HCT116 (cell line): ENCODE measurements around the gene EHBP1. TPM values are rescaled to one million over a fixed set of nuclear protein-coding genes. Genes with fewer than 3 reads are reported as not detected.

Source experiments
- ATAC-seq: fragments of 200-7000 bp; cut with Tn5 transposase; 2 replicates; pipeline ENCODE4 v1.9.1; 2020; ENCODE audit warnings: mild to moderate bottlenecking, moderate library complexity
- BruUV-seq: library from RNA; stranded (reverse); fragments of 400-500 nt; replicated peaks from 2 replicates; lab custom pipeline; 2021; lab: Mats Ljungman, UMichigan
- CTCF ChIA-PET: fragments of 300-600 bp; sonication (Branson Sonifier 250); formaldehyde crosslinking; loops from one replicate; lab custom pipeline; 2021; ENCODE audit warnings: antibody characterized with exemption; lab: Charles Lee
- POLR2A ChIA-PET: fragments of 300-600, 350-600 bp; sonication (Branson Sonifier 250); formaldehyde crosslinking; loops from one replicate; lab custom pipeline; 2021; ENCODE audit warnings: antibody characterized with exemption; lab: Charles Lee
- RAD21 ChIA-PET, 2 experiments: fragments of 300-600 bp; sonication (Branson Sonifier 250); formaldehyde crosslinking; loops; one replicate each; lab custom pipeline; 2023; ENCODE audit warnings: low total read pairs in 2 of 2; ENCODE audit not compliant: uncharacterized antibody in 2 of 2, unreplicated experiment in 2 of 2, low non-redundant PET in 1 of 2; lab: Charles Lee
- DNase-seq: peaks from one replicate; pipeline ENCODE4 v3.0.0-alpha.2; 2010; ENCODE audit warnings: low read depth, low spot score
- H2AFZ ChIP-seq: fragments of 200-600 bp; shearing (Covaris generic), sonication (generic); 2 replicates; pipeline ENCODE4 v1.6.1; 2017; ENCODE audit warnings: low read depth, mixed run types, mixed read lengths, antibody characterized with exemption, low read length; ENCODE audit not compliant: poor library complexity, severe bottlenecking
- H3K27ac ChIP-seq: 2 replicates; pipeline ENCODE4 v1.5.1; 2012; ENCODE audit warnings: low read depth, low read length
- H3K27me3 ChIP-seq: fragments of 200-600 bp; sonication (generic); 2 replicates; pipeline ENCODE4 v1.6.1; 2016; ENCODE audit warnings: mixed run types, low read length, mixed read lengths; ENCODE audit not compliant: insufficient read depth
- H3K36me3 ChIP-seq, 2 experiments: fragments of 200-500 bp in 1 of 2; fragments of 200-600 bp in 1 of 2; sonication (Bioruptor generic) in 1 of 2; sonication (generic) in 1 of 2; 2 replicates each; pipeline versions ENCODE4 v1.5.1 to v1.6.1; 2014 to 2016; ENCODE audit warnings: low read length in 2 of 2, inconsistent platforms in 1 of 2, mixed read lengths in 1 of 2, mixed run types in 1 of 2; ENCODE audit not compliant: insufficient read depth in 2 of 2, control insufficient read depth in 1 of 2
- H3K4me1 ChIP-seq, 2 experiments: fragments of 200-600 bp in 1 of 2; sonication (generic) in 1 of 2; 2 replicates each; pipeline versions ENCODE4 v1.5.1 to v1.6.1; 2012 to 2017; ENCODE audit warnings: low read length in 2 of 2, inconsistent platforms in 1 of 2, mild to moderate bottlenecking in 1 of 2, mixed read lengths in 1 of 2, mixed run types in 1 of 2, moderate library complexity in 1 of 2; ENCODE audit not compliant: insufficient read depth in 2 of 2, control insufficient read depth in 1 of 2
- H3K4me2 ChIP-seq: fragments of 200-600 bp; sonication (generic); 2 replicates; pipeline ENCODE4 v1.6.1; 2017; ENCODE audit warnings: mixed run types, low read length, mixed read lengths
- H3K4me3 ChIP-seq, 2 experiments: fragments of 200-600 bp in 1 of 2; sonication (generic) in 1 of 2; replicated peaks in 1 of 2; 2 replicates each; pipeline ENCODE4 v1.5.1; 2011 to 2016; ENCODE audit warnings: low read length in 2 of 2, control low read depth in 1 of 2, low read depth in 1 of 2, mild to moderate bottlenecking in 1 of 2, mixed read lengths in 1 of 2, mixed run types in 1 of 2
- H3K79me2 ChIP-seq: fragments of 200-600 bp; sonication (generic); 2 replicates; pipeline ENCODE4 v1.6.1; 2017; ENCODE audit warnings: mild to moderate bottlenecking, mixed run types, low read length, moderate library complexity, mixed read lengths; ENCODE audit not compliant: insufficient read depth
- H3K9ac ChIP-seq: fragments of 200-600 bp; sonication (generic); 2 replicates; pipeline ENCODE4 v1.6.1; 2016; ENCODE audit warnings: low read length, mixed read lengths
- H3K9me2 ChIP-seq: fragments of 200-600 bp; sonication (generic), shearing (Covaris generic); 2 replicates; pipeline ENCODE4 v1.6.1; 2017; ENCODE audit warnings: mixed run types, mild to moderate bottlenecking, moderate library complexity; ENCODE audit not compliant: insufficient read depth
- H3K9me3 ChIP-seq, 2 experiments: fragments of 200-500 bp in 1 of 2; fragments of 200-600 bp in 1 of 2; sonication (Bioruptor generic) in 1 of 2; sonication (generic) in 1 of 2; 2 replicates each; pipeline ENCODE4 v1.6.1; 2014 to 2017; ENCODE audit warnings: low read length in 2 of 2, mixed read lengths in 2 of 2, inconsistent platforms in 1 of 2, low read depth in 1 of 2, mild to moderate bottlenecking in 1 of 2, mixed run types in 1 of 2, moderate library complexity in 1 of 2; ENCODE audit not compliant: control insufficient read depth in 1 of 2, insufficient read depth in 1 of 2
- H4K20me1 ChIP-seq: fragments of 200-600 bp; sonication (generic), shearing (Covaris generic); 2 replicates; pipeline ENCODE4 v1.6.1; 2017; ENCODE audit warnings: mixed run types, mild to moderate bottlenecking, moderate library complexity; ENCODE audit not compliant: insufficient read depth
- CEBPB ChIP-seq: IDR thresholded peaks from 2 replicates; pipeline ENCODE4 v1.6.1; 2012; ENCODE audit warnings: low read depth
- FOSL1 ChIP-seq: IDR thresholded peaks from 2 replicates; pipeline ENCODE4 v1.6.1; 2012; ENCODE audit warnings: low read depth
- JUND ChIP-seq: IDR thresholded peaks from 2 replicates; pipeline ENCODE4 v1.6.1; 2012
- POLR2A ChIP-seq: IDR thresholded peaks from 2 replicates; pipeline ENCODE4 v1.7.0; 2011; ENCODE audit warnings: borderline replicate concordance; ENCODE audit not compliant: insufficient read depth, insufficient read length; ENCODE audit errors: extremely low read depth
- POLR2AphosphoS5 ChIP-seq: IDR thresholded peaks from 2 replicates; pipeline ENCODE4 v1.6.1; 2011; ENCODE audit warnings: mild to moderate bottlenecking, low read depth, low read length, moderate library complexity
- RAD21 ChIP-seq: IDR thresholded peaks from 2 replicates; pipeline ENCODE4 v1.6.1; 2012; ENCODE audit warnings: low read depth, mild to moderate bottlenecking
- SP1 ChIP-seq: IDR thresholded peaks from 2 replicates; pipeline ENCODE4 v1.6.1; 2012; ENCODE audit warnings: low read depth
- TCF7L2 ChIP-seq: IDR thresholded peaks from 2 replicates; pipeline ENCODE4 v1.7.0; 2011; ENCODE audit warnings: borderline replicate concordance, inconsistent platforms; ENCODE audit not compliant: insufficient read depth, insufficient read length; ENCODE audit errors: extremely low read depth
- ZFX ChIP-seq: fragments of 450-650 bp; IDR thresholded peaks from 2 replicates; pipeline ENCODE4 v1.6.1; 2017
- ZNF274 ChIP-seq: fragments of 200-500 bp; sonication (Bioruptor generic); IDR thresholded peaks from 2 replicates; pipeline ENCODE4 v1.6.1; 2014; ENCODE audit warnings: mild to moderate bottlenecking, low read depth, low read length, inconsistent platforms
- intact Hi-C: fragments of 100-400 bp; cut with micrococcal nuclease; formaldehyde crosslinking; loops from 2 replicates; pipeline ENCODE4 v1.10.0; 2022
- total RNA-seq: library from RNA; stranded (reverse); gene quantifications from one replicate; pipeline ENCODE4 v1.2.1, GENCODE V29; 2021; ENCODE audit not compliant: unreplicated experiment
- TF ChIP-seq, protein P1 (sequence below): IDR thresholded peaks from 2 replicates; pipeline ENCODE4 v1.6.1; 2011; ENCODE audit warnings: mild to moderate bottlenecking, low read length, moderate library complexity; ENCODE audit not compliant: insufficient replicate concordance; ENCODE audit errors: extremely low read depth
- TF ChIP-seq, protein P2 (sequence below): IDR thresholded peaks from 2 replicates; pipeline ENCODE4 v1.6.1; 2012
- TF ChIP-seq, protein P3 (sequence below): IDR thresholded peaks from 2 replicates; pipeline ENCODE4 v1.6.1; 2012; ENCODE audit warnings: low read depth

Gene EHBP1
- total RNA-seq, 1 experiment from 2014 or later: 89.9 TPM

DNA sequence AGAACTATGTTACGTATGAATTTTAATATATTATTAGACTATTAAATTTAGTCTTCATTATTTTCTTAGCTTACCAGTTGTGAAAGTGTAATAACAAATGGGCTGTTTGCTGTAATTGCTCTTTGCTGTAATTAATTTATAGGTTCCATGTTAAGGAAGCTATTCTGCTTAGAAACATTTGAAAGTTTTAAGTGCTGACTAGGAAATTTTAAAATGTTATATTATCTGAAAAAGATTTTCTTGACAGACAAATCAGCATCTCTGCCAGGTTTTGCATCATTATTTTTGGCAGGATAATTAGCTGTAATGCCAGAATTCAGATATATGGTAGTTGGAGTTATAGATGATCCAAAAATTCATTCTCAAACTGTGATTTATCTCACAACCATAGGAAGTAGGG is 387.3 kb downstream of the EHBP1 start:
- TF ChIP-seq, protein P1, sequence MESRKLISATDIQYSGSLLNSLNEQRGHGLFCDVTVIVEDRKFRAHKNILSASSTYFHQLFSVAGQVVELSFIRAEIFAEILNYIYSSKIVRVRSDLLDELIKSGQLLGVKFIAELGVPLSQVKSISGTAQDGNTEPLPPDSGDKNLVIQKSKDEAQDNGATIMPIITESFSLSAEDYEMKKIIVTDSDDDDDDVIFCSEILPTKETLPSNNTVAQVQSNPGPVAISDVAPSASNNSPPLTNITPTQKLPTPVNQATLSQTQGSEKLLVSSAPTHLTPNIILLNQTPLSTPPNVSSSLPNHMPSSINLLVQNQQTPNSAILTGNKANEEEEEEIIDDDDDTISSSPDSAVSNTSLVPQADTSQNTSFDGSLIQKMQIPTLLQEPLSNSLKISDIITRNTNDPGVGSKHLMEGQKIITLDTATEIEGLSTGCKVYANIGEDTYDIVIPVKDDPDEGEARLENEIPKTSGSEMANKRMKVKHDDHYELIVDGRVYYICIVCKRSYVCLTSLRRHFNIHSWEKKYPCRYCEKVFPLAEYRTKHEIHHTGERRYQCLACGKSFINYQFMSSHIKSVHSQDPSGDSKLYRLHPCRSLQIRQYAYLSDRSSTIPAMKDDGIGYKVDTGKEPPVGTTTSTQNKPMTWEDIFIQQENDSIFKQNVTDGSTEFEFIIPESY: no peak
- TF ChIP-seq CEBPB (no peak), ZNF274 (no peak), FOSL1 (no peak), TCF7L2 (no peak), POLR2A (no peak), SP1 (no peak), ZFX (no peak), POLR2AphosphoS5 (no peak), JUND (no peak), RAD21 (no peak)
- TF ChIP-seq, protein P2, sequence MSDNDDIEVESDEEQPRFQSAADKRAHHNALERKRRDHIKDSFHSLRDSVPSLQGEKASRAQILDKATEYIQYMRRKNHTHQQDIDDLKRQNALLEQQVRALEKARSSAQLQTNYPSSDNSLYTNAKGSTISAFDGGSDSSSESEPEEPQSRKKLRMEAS: no peak
- TF ChIP-seq, protein P3, sequence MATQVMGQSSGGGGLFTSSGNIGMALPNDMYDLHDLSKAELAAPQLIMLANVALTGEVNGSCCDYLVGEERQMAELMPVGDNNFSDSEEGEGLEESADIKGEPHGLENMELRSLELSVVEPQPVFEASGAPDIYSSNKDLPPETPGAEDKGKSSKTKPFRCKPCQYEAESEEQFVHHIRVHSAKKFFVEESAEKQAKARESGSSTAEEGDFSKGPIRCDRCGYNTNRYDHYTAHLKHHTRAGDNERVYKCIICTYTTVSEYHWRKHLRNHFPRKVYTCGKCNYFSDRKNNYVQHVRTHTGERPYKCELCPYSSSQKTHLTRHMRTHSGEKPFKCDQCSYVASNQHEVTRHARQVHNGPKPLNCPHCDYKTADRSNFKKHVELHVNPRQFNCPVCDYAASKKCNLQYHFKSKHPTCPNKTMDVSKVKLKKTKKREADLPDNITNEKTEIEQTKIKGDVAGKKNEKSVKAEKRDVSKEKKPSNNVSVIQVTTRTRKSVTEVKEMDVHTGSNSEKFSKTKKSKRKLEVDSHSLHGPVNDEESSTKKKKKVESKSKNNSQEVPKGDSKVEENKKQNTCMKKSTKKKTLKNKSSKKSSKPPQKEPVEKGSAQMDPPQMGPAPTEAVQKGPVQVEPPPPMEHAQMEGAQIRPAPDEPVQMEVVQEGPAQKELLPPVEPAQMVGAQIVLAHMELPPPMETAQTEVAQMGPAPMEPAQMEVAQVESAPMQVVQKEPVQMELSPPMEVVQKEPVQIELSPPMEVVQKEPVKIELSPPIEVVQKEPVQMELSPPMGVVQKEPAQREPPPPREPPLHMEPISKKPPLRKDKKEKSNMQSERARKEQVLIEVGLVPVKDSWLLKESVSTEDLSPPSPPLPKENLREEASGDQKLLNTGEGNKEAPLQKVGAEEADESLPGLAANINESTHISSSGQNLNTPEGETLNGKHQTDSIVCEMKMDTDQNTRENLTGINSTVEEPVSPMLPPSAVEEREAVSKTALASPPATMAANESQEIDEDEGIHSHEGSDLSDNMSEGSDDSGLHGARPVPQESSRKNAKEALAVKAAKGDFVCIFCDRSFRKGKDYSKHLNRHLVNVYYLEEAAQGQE: no peak
- no TSS peak for BruUV-seq
- H3K4me1 ChIP-seq: no peaks in the 10 kb centered on the region
- H4K20me1 ChIP-seq: no peaks in the 10 kb centered on the region
- no peak overlapping the region for H3K4me3 ChIP-seq
- H3K4me2 ChIP-seq: no peak overlapping the region
- intact Hi-C loops: no loop called here
- ChIA-PET CTCF (interaction anchor here (1.3 kb wide), 1 partner anchor 14 kb away, joined by 3 read pairs; no protein-coding TSS in a partner anchor), POLR2A (interaction anchor here (0.6 kb wide), 1 partner anchor 69 kb away, joined by 3 read pairs; no protein-coding TSS in a partner anchor), RAD21 (no interaction called here)
- H3K9ac ChIP-seq: no peak overlapping the region
- H3K79me2 ChIP-seq: no peaks in the 10 kb centered on the region
- no peaks in the 10 kb centered on the region for H3K9me3 ChIP-seq
- H2AFZ ChIP-seq: no peak overlapping the region
- H3K27ac ChIP-seq: no peak overlapping the region
- ATAC-seq (no peak), DNase-seq (no peak)
- H3K9me2 ChIP-seq: 0 out of 2 replicates have a peak, but pooled peaks cover 3% of the 10 kb centered on the region
- no peaks in the 10 kb centered on the region for H3K27me3 ChIP-seq
- H3K36me3 ChIP-seq: no peaks in the 10 kb centered on the region
